SK-N-SH treated with all-trans-retinoic acid at 6 μM for 48 hours (cell line): ENCODE data around the gene NRDC.
A peak's percentile ranks its signal among the peaks of the same experiment; 100 is the strongest.

Experiments
- ATAC-seq: fragments of 200-7000 bp; cut with Tn5 transposase; 3 replicates; pipeline ENCODE4 v1.9.1; 2020; ENCODE audit warnings: mild to moderate bottlenecking, moderate library complexity
- ARNTL ChIP-seq: fragments of 450-650 bp; formaldehyde crosslinking; IDR thresholded peaks from 2 replicates; pipeline ENCODE4 v1.5.0; 2020; ENCODE audit warnings: low read depth, mild to moderate bottlenecking, moderate library complexity, borderline replicate concordance
- BACH2 ChIP-seq: fragments of 250-450 bp; sonication (Bioruptor Pico); IDR thresholded peaks from 2 replicates; pipeline ENCODE4 v1.9.0; 2021; ENCODE audit warnings: mild to moderate bottlenecking, borderline replicate concordance
- CREB5 ChIP-seq: fragments of 250-450 bp; sonication (Bioruptor Pico); IDR thresholded peaks from 2 replicates; pipeline ENCODE4 v1.5.1; 2020; ENCODE audit warnings: low read depth, mild to moderate bottlenecking, moderate library complexity
- CSDC2 ChIP-seq: fragments of 250-450 bp; sonication (Bioruptor Pico); IDR thresholded peaks from 2 replicates; pipeline ENCODE4 v1.5.0; 2020; ENCODE audit warnings: mild to moderate bottlenecking, moderate library complexity
- CSRNP3 ChIP-seq: fragments of 250-450 bp; sonication (Bioruptor Pico); IDR thresholded peaks from 2 replicates; pipeline ENCODE4 v1.5.1; 2021; ENCODE audit warnings: mild to moderate bottlenecking, moderate library complexity
- ESRRG ChIP-seq: fragments of 250-450 bp; sonication (Bioruptor Pico); IDR thresholded peaks from 2 replicates; pipeline ENCODE4 v1.6.1; 2021; ENCODE audit warnings: mild to moderate bottlenecking
- GLIS3 ChIP-seq: fragments of 250-450 bp; sonication (Bioruptor Pico); IDR thresholded peaks from 2 replicates; pipeline ENCODE4 v1.5.0; 2020; ENCODE audit warnings: mild to moderate bottlenecking, moderate library complexity
- ISL1 ChIP-seq: fragments of 250-450 bp; sonication (Bioruptor Pico); IDR thresholded peaks from 2 replicates; pipeline ENCODE4 v2.1.2; 2022; ENCODE audit warnings: mild to moderate bottlenecking, moderate library complexity
- OSR1 ChIP-seq: fragments of 250-450 bp; sonication (Bioruptor Pico); IDR thresholded peaks from 2 replicates; pipeline ENCODE4 v1.8.0; 2022; ENCODE audit warnings: moderate library complexity, mild to moderate bottlenecking, inconsistent platforms
- PATZ1 ChIP-seq: fragments of 250-450 bp; sonication (Bioruptor Pico); IDR thresholded peaks from 2 replicates; pipeline ENCODE4 v1.8.0; 2020; ENCODE audit warnings: mild to moderate bottlenecking, moderate library complexity, borderline replicate concordance
- POU6F1 ChIP-seq: fragments of 250-450 bp; sonication (Bioruptor Pico); IDR thresholded peaks from 2 replicates; pipeline ENCODE4 v1.8.0; 2021; ENCODE audit warnings: low read depth, mild to moderate bottlenecking, moderate library complexity, borderline replicate concordance
- PPARA ChIP-seq: fragments of 250-450 bp; sonication (Bioruptor Pico); IDR thresholded peaks from 2 replicates; pipeline ENCODE4 v1.5.0; 2020; ENCODE audit warnings: mild to moderate bottlenecking, borderline replicate concordance
- RARB ChIP-seq: fragments of 250-450 bp; sonication (Bioruptor Pico); IDR thresholded peaks from 2 replicates; pipeline ENCODE4 v1.8.0; 2021; ENCODE audit warnings: mild to moderate bottlenecking, moderate library complexity
- SNAI2 ChIP-seq: fragments of 250-450 bp; sonication (Bioruptor Pico); IDR thresholded peaks from 2 replicates; pipeline ENCODE4 v1.5.0; 2020; ENCODE audit warnings: mild to moderate bottlenecking, moderate library complexity
- TCF4 ChIP-seq: fragments of 250-450 bp; sonication (Bioruptor Pico); IDR thresholded peaks from 2 replicates; pipeline ENCODE4 v1.8.0; 2021; ENCODE audit warnings: mild to moderate bottlenecking, moderate library complexity, borderline replicate concordance
- TOX ChIP-seq: fragments of 250-450 bp; sonication (Bioruptor Pico); IDR thresholded peaks from 2 replicates; pipeline ENCODE4 v1.8.0; 2021; ENCODE audit warnings: mild to moderate bottlenecking, moderate library complexity, borderline replicate concordance
- TSHZ2 ChIP-seq: fragments of 250-450 bp; sonication (Bioruptor Pico); IDR thresholded peaks from 2 replicates; pipeline ENCODE4 v1.5.0; 2020; ENCODE audit warnings: mild to moderate bottlenecking, moderate library complexity
- ZC3H10 ChIP-seq: fragments of 250-450 bp; sonication (Bioruptor Pico); IDR thresholded peaks from 2 replicates; pipeline ENCODE4 v1.5.1; 2021; ENCODE audit warnings: mild to moderate bottlenecking, moderate library complexity
- ZFP3 ChIP-seq: fragments of 250-450 bp; sonication (Bioruptor Pico); IDR thresholded peaks from 2 replicates; pipeline ENCODE4 v1.5.0; 2020; ENCODE audit warnings: mild to moderate bottlenecking, moderate library complexity
- ZFP30 ChIP-seq: fragments of 450-650 bp; formaldehyde crosslinking; IDR thresholded peaks from 2 replicates; pipeline ENCODE4 v1.5.0; 2022; ENCODE audit warnings: mild to moderate bottlenecking, moderate library complexity
- ZNF565 ChIP-seq: fragments of 450-650 bp; formaldehyde crosslinking; conservative IDR thresholded peaks from 2 replicates; pipeline ENCODE4 v1.5.0; 2020; ENCODE audit warnings: low read depth, mild to moderate bottlenecking, moderate library complexity
- ZNF70 ChIP-seq: fragments of 450-650 bp; formaldehyde crosslinking; IDR thresholded peaks from 2 replicates; pipeline ENCODE4 v1.5.0; 2020; ENCODE audit warnings: mild to moderate bottlenecking, moderate library complexity

NRDC gene

GRCh38 chr1:51780927-51781326 lies 97.6 kb downstream of the NRDC start:
- TF ChIP-seq ESRRG (CRISPR knock-in tag) (no peak), CSRNP3 (CRISPR knock-in tag) (no peak), ZFP3 (CRISPR knock-in tag) (no peak), OSR1 (CRISPR knock-in tag) (no peak), ZNF565 (no peak), ZNF70 (no peak), PPARA (CRISPR knock-in tag) (no peak)
- TF ChIP-seq, all 23 proteins: peak for 0
- ATAC-seq, result no peak

- ATAC-seq, result no peak
- TF ChIP-seq CREB5 (CRISPR knock-in tag), result no peak
- no peak for TF ChIP-seq TSHZ2
- TF ChIP-seq ZNF70, result no peak
- no peak for TF ChIP-seq TOX (CRISPR knock-in tag)
- TF ChIP-seq ISL1 (CRISPR knock-in tag), result no peak
- TF ChIP-seq ZNF565, result no peak
- no peak for TF ChIP-seq ZFP3 (CRISPR knock-in tag)
- TF ChIP-seq RARB, result no peak
- no peak for TF ChIP-seq TCF4
- TF ChIP-seq POU6F1, result no peak
- TF ChIP-seq ARNTL (CRISPR knock-in tag), result no peak
- TF ChIP-seq ZFP30, result no peak
- TF ChIP-seq PATZ1 (CRISPR knock-in tag), result no peak
- TF ChIP-seq GLIS3 (CRISPR knock-in tag), result no peak
- TF ChIP-seq ZC3H10 (CRISPR knock-in tag), result no peak
- no peak for TF ChIP-seq SNAI2
- TF ChIP-seq CSDC2 (CRISPR knock-in tag), result no peak
- TF ChIP-seq OSR1 (CRISPR knock-in tag), result no peak
Measured at GRCh38 chr1:51776408-51776807, 102.1 kb downstream of the NRDC start.

GRCh38 chr1:51768971-51769588 lies 109.4 kb downstream of the NRDC start:
- ATAC-seq, result peak; percentile 84
- TF ChIP-seq SNAI2, result no peak
- no peak for TF ChIP-seq ARNTL (CRISPR knock-in tag)
- TF ChIP-seq ZC3H10 (CRISPR knock-in tag), result no peak

GRCh38 chr1:51761351-51761750 lies 117.2 kb downstream of the NRDC start:
- no peak for TF ChIP-seq ZNF70
- no peak for TF ChIP-seq CSDC2 (CRISPR knock-in tag)
- no peak for TF ChIP-seq ZNF565
- TF ChIP-seq BACH2 (CRISPR knock-in tag), result no peak
- no peak for TF ChIP-seq ARNTL (CRISPR knock-in tag)
- no peak for ATAC-seq
